Stimulated activated CD8-positive, alpha-beta memory T cell treated with anti-CD3 and anti-CD28 coated beads, Interleukin-4, amount 100 ng/mL, for 1 hour (primary cell): ENCODE measurements around the gene CDH13.

ENCODE experiments used
- DNase-seq, 2 donors: peaks; one replicate each; pipeline ENCODE4 v3.0.0-alpha.2; 2020; ENCODE audit warnings: low read depth in 2 of 2, low spot score in 1 of 2

Gene CDH13

GRCh38 chr16:83629426-83629825 is 1002.7 kb downstream of the CDH13 start:
- DNase-seq, result no peak

- no peak for DNase-seq
Measured at GRCh38 chr16:83629836-83630235, 1003.1 kb downstream of the CDH13 start.

GRCh38 chr16:83630979-83631378 is 1004.2 kb downstream of the CDH13 start:
- DNase-seq, result no peak

DNA sequence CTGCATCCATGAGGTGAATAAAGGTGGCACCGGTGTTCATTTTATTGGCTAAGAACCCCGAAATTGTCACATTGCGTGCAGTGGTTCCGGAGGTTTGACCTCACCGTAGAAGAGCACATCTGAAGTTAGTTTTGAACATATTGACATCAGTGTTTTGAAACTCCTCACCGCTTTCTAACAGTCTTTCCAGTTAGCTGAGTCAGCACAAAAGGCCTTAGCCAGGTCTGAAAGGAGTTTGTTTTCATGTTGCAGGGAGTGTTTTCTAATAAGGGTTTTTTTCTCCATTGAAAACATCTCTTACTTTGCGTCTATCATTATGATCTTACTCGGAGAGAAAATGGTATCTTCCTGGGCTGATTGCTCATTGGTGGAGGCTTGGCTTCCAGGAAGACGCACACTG is 1006.5 kb downstream of the CDH13 start:
- DNase-seq, result no peak

GRCh38 chr16:83648347-83648746 is 1021.6 kb downstream of the CDH13 start:
- no peak for DNase-seq

DNA sequence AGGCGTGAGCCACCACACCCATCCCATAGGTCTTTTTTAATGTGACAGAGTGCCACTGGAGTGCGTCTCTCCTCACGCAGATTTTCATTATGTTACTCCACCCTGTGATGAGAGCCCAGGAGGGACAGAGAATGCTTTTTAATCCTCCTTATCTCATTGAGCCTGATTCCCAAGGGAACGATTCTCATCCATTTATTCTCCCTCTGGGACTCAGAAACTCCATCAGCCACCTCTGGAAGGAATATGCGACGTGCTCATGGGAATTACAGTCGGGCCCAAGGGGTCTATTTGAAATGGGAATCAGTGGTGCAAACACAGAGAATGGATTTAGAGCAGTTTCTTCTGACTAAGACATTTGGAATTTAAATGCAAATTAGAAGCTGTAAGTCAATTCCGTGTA is 1025.1 kb downstream of the CDH13 start:
- no peak for DNase-seq

DNA sequence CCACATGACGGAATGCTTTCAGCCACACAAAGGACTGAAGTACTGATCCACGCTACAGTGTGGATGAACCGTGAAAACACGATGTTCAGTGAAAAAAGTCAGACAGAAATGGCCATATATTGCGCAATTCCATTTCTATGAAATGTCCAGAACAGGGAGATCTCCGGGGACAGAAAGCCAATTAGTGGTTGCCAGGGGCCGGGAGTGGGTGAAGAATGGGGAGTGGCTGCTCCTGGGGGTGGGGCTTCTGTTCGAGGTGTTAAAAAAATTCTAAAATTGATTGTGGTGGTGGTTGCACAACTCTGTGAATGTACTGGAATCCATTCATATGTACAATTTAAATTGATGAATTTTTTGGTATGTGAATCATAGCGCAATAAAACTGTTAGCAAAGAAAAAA is 1026.2 kb downstream of the CDH13 start:
- no peak for DNase-seq

GRCh38 chr16:83653785-83654184 is 1027.0 kb downstream of the CDH13 start:
- DNase-seq, result no peak

DNA sequence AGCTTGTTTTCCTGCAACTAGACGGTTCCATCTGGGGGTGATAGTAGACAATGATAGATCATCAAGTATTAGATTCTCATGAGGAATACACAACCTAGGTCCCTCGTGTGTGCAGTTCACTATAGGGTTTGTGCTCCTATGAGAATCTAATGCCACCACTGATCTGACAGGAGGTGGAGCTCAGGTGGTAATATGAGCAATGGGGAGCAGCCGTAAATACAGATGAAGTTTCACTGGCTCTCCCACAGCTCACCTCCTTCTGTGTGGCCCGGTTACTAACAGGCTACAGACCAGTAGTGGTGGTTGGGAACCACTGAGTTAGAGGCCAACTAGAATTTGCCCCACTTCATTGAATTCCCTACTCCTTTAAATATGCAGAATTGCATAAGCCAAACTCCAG is 1033.5 kb downstream of the CDH13 start:
- no peak for DNase-seq

- DNase-seq, result no peak
Measured at GRCh38 chr16:83661656-83662055, 1034.9 kb downstream of the CDH13 start.

DNA sequence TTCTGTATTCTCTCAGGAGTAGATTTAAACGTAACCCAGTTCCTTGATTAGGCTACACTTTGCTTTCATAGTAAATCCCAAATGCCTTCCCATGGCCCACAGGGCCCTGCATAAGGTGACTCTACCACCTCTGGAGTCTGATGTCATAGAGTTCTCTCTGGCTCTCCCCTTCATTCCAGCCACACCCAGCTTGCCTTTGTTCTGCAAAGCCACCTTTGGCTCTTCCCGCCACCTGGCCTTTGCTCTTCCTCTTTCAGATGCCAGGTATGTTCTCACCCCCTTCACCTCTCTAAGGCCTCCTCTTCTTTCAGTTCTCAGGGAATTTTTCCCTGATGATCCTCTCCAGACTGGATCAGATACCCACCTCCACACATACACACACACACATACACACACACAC is 1039.7 kb downstream of the CDH13 start:
- DNase-seq, result no peak

DNA sequence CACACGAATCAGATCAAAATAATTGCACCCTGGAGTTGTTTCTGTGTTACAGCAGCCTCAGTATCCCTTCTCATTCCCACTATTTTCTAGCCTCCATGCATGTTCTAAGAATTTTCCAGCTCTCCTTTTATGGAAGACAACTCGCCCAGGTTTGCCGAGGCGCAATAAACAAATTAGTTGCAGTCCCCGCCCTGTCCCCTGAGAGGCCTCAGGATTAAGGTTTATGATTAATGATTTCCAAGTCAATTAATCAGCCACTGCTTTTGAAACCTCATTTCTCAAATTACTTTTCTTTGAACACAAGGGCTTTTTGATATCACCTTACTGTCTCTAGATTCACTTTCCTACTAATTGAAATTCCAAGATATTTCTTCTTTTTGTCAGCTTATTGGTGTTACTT is 1042.7 kb downstream of the CDH13 start:
- DNase-seq, result no peak

GRCh38 chr16:83674931-83675535 is 1048.3 kb downstream of the CDH13 start:
- no peak for DNase-seq

GRCh38 chr16:83676086-83676485 is 1049.3 kb downstream of the CDH13 start:
- no peak for DNase-seq

DNA sequence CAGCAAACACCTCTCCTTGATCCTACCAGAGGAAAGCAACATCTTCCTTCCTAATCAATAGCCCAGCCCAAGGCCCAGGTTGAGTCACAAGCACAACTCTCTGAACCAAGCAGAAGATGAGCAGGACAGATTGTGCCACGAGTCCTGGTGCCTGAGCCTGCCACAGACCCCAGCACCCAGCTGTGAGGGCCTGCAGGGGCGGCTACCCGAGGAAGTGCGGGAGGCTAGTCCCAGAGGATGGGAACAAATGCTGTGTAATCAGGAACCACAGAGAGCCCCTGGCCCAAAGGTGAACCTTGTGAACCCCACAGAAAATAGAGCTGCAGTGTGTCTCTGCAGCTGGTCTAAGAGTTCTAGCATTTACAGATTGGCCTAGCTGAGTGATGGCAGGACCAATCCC is 1054.2 kb downstream of the CDH13 start:
- no peak for DNase-seq

DNA sequence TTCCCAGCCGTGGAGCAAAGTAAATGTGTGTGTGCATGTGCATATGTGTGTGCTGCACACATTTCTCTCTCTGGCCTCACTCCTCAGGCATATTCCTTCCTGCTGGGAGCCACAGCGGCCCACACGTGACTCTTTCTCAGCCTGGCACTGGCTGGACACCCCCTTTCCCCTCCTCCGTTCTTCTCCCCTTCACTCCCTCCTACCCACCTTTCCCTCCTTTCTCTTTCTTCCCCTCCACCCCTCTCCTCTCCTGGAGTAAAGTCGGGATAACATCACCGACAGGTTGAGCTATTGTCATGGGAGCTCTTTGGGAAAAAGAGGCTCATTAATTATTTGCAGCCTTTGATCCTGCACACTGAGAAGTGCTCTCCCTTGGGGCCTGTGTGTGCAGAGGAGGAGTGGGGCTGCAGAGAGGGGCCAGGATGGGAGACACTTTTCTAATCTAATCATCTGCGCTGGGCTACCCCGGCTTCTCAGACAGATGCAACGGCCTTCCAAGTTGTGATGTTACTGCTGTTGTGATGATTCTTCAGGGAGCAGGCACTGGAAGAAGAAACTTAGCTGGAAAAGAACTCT is 1054.7 kb downstream of the CDH13 start:
- no peak for DNase-seq

DNA sequence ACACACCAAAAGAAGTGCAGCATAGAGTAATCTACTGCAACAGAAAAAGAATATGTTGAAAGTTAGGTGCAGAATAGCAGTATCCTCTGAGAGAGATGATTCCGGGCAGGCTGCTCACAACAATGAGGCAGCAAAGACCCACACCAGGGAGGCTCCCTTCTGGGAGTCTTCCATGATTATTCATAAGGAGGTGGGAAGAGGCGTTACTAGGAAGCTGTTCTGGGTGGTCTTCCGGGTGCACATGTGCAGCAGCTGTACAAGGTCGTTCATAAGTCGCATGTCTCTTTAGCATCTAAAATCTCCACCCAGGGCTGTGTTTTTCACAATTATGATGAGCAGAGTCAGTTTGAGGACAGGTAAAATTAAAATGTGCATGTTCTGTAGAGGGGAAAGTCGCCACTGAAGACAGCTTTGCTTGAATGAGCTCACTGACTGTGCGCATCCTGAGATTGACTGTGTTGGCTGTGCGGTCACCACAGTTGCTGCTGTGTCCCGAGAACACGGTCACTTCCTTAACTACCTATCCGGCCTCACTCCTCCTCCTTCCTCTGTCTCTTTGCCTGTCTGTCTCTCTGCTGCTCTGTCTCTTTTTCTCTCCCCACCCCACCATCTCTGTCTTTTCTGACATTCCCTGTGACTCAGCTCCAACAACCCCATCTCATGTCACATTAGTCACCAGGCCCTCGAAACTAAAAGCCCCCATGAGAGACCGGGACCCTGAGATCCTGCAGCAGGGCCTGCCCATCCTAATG is 1055.5 kb downstream of the CDH13 start:
- no peak for DNase-seq

DNA sequence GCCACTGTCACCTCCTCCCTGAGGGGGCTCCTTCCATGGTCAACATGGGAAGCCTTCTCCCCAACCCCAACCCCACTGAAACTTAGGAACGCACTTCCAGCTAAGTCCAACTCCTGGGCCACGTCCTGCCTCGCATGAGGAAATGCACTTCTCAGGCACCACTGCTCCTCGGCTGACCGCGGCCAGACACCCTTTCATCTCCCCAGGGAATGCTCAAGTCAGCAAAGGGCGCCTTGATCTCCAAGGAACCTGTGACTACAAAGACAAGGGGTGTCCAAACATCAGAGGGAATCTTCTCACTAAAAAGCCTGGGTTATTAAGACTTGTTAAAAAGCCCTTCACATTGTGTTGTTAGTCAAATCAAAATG is 1056.1 kb downstream of the CDH13 start:
- DNase-seq, result no peak

- DNase-seq, result no peak
Measured at GRCh38 chr16:83685615-83686165, 1058.9 kb downstream of the CDH13 start.

DNA sequence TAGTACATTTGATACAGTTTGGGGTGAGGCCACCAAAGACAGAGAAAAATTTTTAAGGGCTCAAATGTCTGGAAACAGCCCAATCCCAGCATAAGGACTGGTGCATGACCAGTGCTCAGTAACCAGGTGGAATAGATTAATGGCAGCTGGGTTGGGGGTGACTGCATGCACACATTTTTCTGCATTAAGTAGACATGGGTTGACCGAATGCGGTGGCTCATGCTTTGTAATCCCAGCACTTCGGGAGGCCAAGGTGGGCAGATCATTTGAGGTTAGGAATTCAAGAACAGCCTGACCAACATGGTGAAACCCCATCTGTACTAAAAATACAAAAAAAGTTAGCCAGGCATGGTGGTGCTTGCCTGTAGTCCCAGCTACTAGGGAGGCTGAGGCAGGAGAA is 1060.0 kb downstream of the CDH13 start:
- no peak for DNase-seq

DNA sequence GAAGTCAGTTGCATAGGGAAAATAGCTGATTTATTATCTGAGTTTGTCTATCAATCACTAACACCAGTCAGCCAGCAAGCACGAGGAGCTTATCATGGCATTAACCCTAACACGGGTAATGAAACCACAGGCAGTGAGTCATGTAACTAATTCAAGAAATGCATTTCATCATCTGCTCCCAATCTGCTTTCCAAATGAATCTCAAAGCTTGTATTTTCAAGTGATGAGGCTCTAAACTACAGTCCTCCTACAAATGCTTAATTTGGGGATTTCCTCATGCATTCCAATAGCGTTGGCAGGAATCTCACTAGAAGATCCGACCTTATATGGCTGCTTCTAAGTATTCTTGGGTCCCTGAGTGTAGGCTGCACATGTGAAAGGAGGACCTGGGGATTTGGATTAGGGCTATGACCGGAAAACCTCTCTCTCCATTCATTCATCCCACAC is 1062.6 kb downstream of the CDH13 start:
- DNase-seq, result no peak

DNA sequence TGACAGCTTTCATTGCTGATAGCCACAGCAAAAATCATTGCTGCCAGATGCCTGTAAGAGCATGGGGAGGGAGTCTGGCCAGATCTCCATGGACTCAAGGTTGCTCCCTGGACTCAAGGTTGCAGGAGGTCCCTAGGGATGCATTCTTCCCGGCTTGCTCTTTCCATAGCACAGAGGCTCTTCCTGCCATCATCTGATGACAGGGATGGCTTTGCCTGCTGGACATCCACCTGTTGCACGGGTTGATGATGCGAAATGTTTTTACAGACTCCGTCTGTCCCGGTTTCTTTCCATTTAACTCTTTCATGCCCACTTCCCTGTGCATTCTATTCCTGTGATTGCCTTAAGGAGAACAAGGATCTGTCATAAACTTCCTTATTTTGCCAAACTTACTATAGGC is 1065.5 kb downstream of the CDH13 start:
- no peak for DNase-seq
